Nephron (organoid): ENCODE results near the gene MEN1.

Source experiments
- H3K27ac Mint-ChIP-seq, 3 experiments: 2 replicates each; pipeline ENCODE4 v1.8.0; 2020; ENCODE audit warnings: mixed read lengths in 3 of 3, mild to moderate bottlenecking in 2 of 3, moderate library complexity in 1 of 3
- H3K27me3 Mint-ChIP-seq: 2 replicates; pipeline ENCODE4 v1.8.0; 2021; ENCODE audit warnings: low read depth, mild to moderate bottlenecking, moderate library complexity, mixed read lengths
- H3K36me3 Mint-ChIP-seq: 2 replicates; pipeline ENCODE4 v1.8.0; 2020; ENCODE audit warnings: low read depth, mixed read lengths
- H3K4me1 Mint-ChIP-seq: 2 replicates; pipeline ENCODE4 v1.8.0; 2020; ENCODE audit warnings: mixed read lengths
- H3K4me3 Mint-ChIP-seq, 3 experiments: 2 replicates each; pipeline ENCODE4 v1.8.0; 2020; ENCODE audit warnings: mild to moderate bottlenecking in 3 of 3, mixed read lengths in 3 of 3, moderate library complexity in 2 of 3
- H3K9me3 Mint-ChIP-seq: 2 replicates; pipeline ENCODE4 v1.8.0; 2020; ENCODE audit warnings: mixed read lengths
- CTCF ChIP-seq, 3 experiments: fragments of 200-600 bp; sonication (generic); IDR thresholded peaks; one replicate each; pipeline ENCODE4 v1.5.0; 2021; ENCODE audit warnings: antibody characterized with exemption in 3 of 3; ENCODE audit not compliant: unreplicated experiment in 3 of 3

Gene MEN1

GRCh38 chr11:64829536-64830251 is 19.3 kb upstream of the MEN1 start:
- Mint-ChIP-seq H3K27me3 (no peaks in the 10 kb centered on the region), H3K36me3 (peaks cover 4% of the 10 kb centered on the region), H3K27ac (no peak overlapping the region), H3K9me3 (no peaks in the 10 kb centered on the region), H3K4me3 (no peak overlapping the region), H3K4me1 (no peaks in the 10 kb centered on the region)
- no peak for TF ChIP-seq CTCF (IDR thresholded peaks at IDR 0.05; ENCODE audit: unreplicated experiment in 3 of 3)

- no peaks in the 10 kb centered on the region for H3K4me1 Mint-ChIP-seq
- H3K27ac Mint-ChIP-seq = no peak overlapping the region
- H3K27me3 Mint-ChIP-seq = peaks cover 5% of the 10 kb centered on the region
- no peak for TF ChIP-seq CTCF (IDR thresholded peaks at IDR 0.05; ENCODE audit: unreplicated experiment in 3 of 3)
- H3K36me3 Mint-ChIP-seq = peaks cover 4% of the 10 kb centered on the region
- no peak overlapping the region for H3K4me3 Mint-ChIP-seq
- H3K9me3 Mint-ChIP-seq = no peaks in the 10 kb centered on the region
Measured at GRCh38 chr11:64827451-64827839, 17.1 kb upstream of the MEN1 start.

- no peak for TF ChIP-seq CTCF (IDR thresholded peaks at IDR 0.05; ENCODE audit: unreplicated experiment in 3 of 3)
- Mint-ChIP-seq H3K27me3 (peaks cover 5% of the 10 kb centered on the region), H3K27ac (no peak overlapping the region), H3K4me3 (no peak overlapping the region), H3K4me1 (no peaks in the 10 kb centered on the region), H3K9me3 (no peaks in the 10 kb centered on the region), H3K36me3 (peaks cover 4% of the 10 kb centered on the region)
Measured at GRCh38 chr11:64826578-64827450, 16.5 kb upstream of the MEN1 start.

- peaks cover 5% of the 10 kb centered on the region for H3K27me3 Mint-ChIP-seq
- H3K4me1 Mint-ChIP-seq = no peaks in the 10 kb centered on the region
- no peak overlapping the region for H3K4me3 Mint-ChIP-seq
- TF ChIP-seq CTCF (IDR thresholded peaks at IDR 0.05; ENCODE audit: unreplicated experiment in 3 of 3) = no peak
- H3K36me3 Mint-ChIP-seq = peaks cover 4% of the 10 kb centered on the region
- H3K9me3 Mint-ChIP-seq = no peaks in the 10 kb centered on the region
- H3K27ac Mint-ChIP-seq = no peak overlapping the region
Measured at GRCh38 chr11:64826062-64826461, 15.7 kb upstream of the MEN1 start.

- H3K4me3 Mint-ChIP-seq = no peak overlapping the region
- peaks cover 4% of the 10 kb centered on the region for H3K36me3 Mint-ChIP-seq
- no peaks in the 10 kb centered on the region for H3K9me3 Mint-ChIP-seq
- no peak for TF ChIP-seq CTCF (IDR thresholded peaks at IDR 0.05; ENCODE audit: unreplicated experiment in 3 of 3)
- H3K27ac Mint-ChIP-seq = no peak overlapping the region
- H3K4me1 Mint-ChIP-seq = no peaks in the 10 kb centered on the region
- H3K27me3 Mint-ChIP-seq = peaks cover 5% of the 10 kb centered on the region
Measured at GRCh38 chr11:64823568-64824119, 13.3 kb upstream of the MEN1 start.
